K562 (cell line): ENCODE measurements around the gene GLIS1.

Experiments
- ARHGAP35 ChIP-seq: fragments of 450-650 bp; IDR thresholded peaks from 2 replicates; pipeline ENCODE4 v1.6.1; 2018; ENCODE audit not compliant: partially characterized antibody
- ATF1 ChIP-seq, 2 experiments: fragments of 450-650 bp in 1 of 2; IDR thresholded peaks; 2 replicates each; pipeline ENCODE4 v1.6.1; 2016; ENCODE audit warnings: missing compliant biosample characterization in 1 of 2, missing genetic modification characterization in 1 of 2
- EHMT2 ChIP-seq: fragments of 450-650 bp; IDR thresholded peaks from 2 replicates; pipeline ENCODE4 v1.6.1; 2018; ENCODE audit warnings: antibody characterized with exemption
- ELF1 ChIP-seq: fragments of 200-800 bp; sonication (Bioruptor generic); IDR thresholded peaks from 2 replicates; pipeline ENCODE4 v1.6.1; 2016; ENCODE audit warnings: missing genetic modification characterization, missing compliant biosample characterization
- FOXK2 ChIP-seq, 2 experiments: fragments of 450-650 bp; IDR thresholded peaks in 1 of 2; conservative IDR thresholded peaks in 1 of 2; 2 replicates each; pipeline ENCODE4 v1.6.1; 2016; ENCODE audit warnings: low read depth in 2 of 2, mild to moderate bottlenecking in 1 of 2
- KDM4B ChIP-seq, 2 experiments: fragments of 450-650 bp in 1 of 2; sonication (generic) in 1 of 2; IDR thresholded peaks; 2 replicates each; pipeline ENCODE4 v1.6.1; 2016 to 2017; ENCODE audit warnings: borderline replicate concordance in 2 of 2, antibody characterized with exemption in 1 of 2, low read depth in 1 of 2, mild to moderate bottlenecking in 1 of 2
- ZNF830 ChIP-seq: fragments of 250-450 bp; sonication (Bioruptor Pico); IDR thresholded peaks from 2 replicates; pipeline ENCODE4 v1.5.0; 2021; ENCODE audit warnings: mild to moderate bottlenecking

GRCh38 chr1:53735681-53736080 lies 3.3 kb downstream of the GLIS1 start:
- TF ChIP-seq KDM4B (IDR thresholded peaks at IDR 0.05; ENCODE audit: borderline replicate concordance in 2 of 2, low read depth in 1 of 2): no peak
- TF ChIP-seq ARHGAP35: no peak
- no peak for TF ChIP-seq ZNF830 (CRISPR knock-in tag)
- TF ChIP-seq ATF1 (CRISPR knock-in tag; IDR thresholded peaks at IDR 0.05): no peak
- TF ChIP-seq ATF1 (tag; IDR thresholded peaks at IDR 0.05): no peak
- TF ChIP-seq ELF1: no peak
- TF ChIP-seq EHMT2: no peak
- TF ChIP-seq FOXK2 (conservative IDR thresholded peaks at IDR 0.05 in 1 of 2, IDR thresholded peaks at IDR 0.05 in 1 of 2; ENCODE audit: low read depth in 2 of 2): no peak
